Measurements from ENCODE around the gene AMZ2.

DNA sequence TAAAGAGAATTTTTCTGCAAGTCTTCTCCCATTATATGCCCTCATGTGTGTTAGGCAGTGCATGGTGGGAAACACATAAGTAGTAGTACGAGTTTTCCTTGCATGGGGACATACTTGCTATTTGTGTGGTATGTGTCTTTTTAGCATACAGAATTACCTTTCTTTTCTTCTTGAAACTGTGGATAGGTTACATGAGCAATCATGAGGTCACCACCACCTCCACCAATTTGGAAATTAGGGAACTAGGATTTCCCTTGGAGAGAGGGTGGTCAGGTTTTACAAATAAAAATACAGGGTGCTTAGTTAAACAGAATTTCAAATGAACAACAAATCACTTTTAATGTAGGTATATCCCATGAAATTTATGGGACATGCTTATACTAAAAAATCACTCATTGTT is 16.3 kb upstream of the AMZ2 start:
- no peak for TF ChIP-seq EZH2 (IDR thresholded peaks at IDR 0.05; ENCODE audit: low read length)
- no peak for TF ChIP-seq CTCF (optimal IDR thresholded peaks at IDR 0.05 in 1 of 3, IDR thresholded peaks at IDR 0.05 in 1 of 3, conservative IDR thresholded peaks at IDR 0.05 in 1 of 3; ENCODE audit: extremely low read depth in 1 of 3, insufficient read depth in 2 of 3, low read length in 3 of 3)
